GM12891 (cell line): Measurements from ENCODE around the gene MDFIC2.

ENCODE experiments used
- POLR2A ChIP-seq: IDR thresholded peaks from 2 replicates; pipeline ENCODE4 v1.6.1; 2011; ENCODE audit warnings: low read depth, low read length, control low read depth
- POLR2AphosphoS5 ChIP-seq: IDR thresholded peaks from 2 replicates; pipeline ENCODE4 v1.6.1; 2011; ENCODE audit warnings: low read depth, low read length, control low read depth
- SPI1 ChIP-seq: IDR thresholded peaks from 2 replicates; pipeline ENCODE4 v1.6.1; 2011; ENCODE audit warnings: low read depth, low read length, control low read depth
- TAF1 ChIP-seq: IDR thresholded peaks from 2 replicates; pipeline ENCODE4 v1.6.1; 2011; ENCODE audit warnings: low read depth, low read length, control low read depth

DNA sequence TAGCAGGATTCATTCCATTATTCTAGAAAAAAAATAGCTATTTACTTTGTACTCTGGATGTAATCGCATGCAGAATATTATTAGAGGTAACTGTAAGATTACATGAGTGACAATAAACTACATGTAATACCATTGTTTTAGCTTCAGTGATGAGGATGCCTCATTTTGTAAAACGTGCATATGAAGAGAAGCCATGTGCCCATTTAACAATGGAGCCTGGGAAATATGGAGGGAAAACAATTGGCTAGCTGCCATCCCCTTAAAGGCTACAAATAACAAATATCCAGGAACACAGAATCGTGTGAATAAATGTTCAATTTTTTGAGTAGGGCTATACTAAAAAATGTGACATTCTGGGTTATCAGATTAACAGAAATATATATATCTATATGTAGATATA lies 161.8 kb downstream of the MDFIC2 start:
- TF ChIP-seq POLR2AphosphoS5 (no peak), POLR2A (no peak), TAF1 (no peak), SPI1 (no peak)
